Measurements from ENCODE around the gene SENP1.

DNA sequence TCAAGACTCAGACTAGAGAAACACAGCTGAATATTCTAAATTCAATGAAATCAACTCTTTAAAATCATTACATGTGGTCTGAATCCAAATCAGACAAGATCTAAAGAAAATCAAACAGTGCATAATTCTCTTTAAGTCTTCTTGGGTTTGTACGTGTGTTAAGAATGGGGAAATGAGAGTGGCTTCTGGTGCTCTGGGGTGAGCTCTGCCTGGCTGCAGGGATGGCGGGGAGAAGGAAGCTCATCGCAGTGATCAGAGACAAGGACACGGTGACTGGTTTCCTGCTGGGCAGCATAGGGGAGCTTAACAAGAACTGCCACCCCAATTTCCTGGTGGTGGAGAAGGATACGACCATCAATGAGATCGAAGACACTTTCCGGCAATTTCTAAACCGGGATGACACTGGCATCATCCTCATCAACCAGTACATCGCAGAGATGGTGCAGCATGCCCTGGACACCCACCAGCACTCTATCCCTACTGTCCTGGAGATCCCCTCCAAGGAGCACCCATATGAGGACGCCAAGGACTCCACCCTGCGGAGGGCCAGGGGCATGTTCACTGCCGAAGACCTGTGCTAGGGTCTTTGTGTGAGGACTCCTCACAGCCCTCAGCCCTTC is 20.9 kb downstream of the SENP1 start:
- TF ChIP-seq, protein P1, sequence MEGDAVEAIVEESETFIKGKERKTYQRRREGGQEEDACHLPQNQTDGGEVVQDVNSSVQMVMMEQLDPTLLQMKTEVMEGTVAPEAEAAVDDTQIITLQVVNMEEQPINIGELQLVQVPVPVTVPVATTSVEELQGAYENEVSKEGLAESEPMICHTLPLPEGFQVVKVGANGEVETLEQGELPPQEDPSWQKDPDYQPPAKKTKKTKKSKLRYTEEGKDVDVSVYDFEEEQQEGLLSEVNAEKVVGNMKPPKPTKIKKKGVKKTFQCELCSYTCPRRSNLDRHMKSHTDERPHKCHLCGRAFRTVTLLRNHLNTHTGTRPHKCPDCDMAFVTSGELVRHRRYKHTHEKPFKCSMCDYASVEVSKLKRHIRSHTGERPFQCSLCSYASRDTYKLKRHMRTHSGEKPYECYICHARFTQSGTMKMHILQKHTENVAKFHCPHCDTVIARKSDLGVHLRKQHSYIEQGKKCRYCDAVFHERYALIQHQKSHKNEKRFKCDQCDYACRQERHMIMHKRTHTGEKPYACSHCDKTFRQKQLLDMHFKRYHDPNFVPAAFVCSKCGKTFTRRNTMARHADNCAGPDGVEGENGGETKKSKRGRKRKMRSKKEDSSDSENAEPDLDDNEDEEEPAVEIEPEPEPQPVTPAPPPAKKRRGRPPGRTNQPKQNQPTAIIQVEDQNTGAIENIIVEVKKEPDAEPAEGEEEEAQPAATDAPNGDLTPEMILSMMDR (conservative IDR thresholded peaks at IDR 0.05; ENCODE audit: low read depth in 2 of 2), result no peak
- TF ChIP-seq EZH2 (IDR thresholded peaks at IDR 0.05; ENCODE audit: low read depth, unreplicated experiment) (no peak), POLR2AphosphoS5 (IDR thresholded peaks at IDR 0.05; ENCODE audit: low read depth) (no peak), ZNF114 (CRISPR knock-in tag; IDR thresholded peaks at IDR 0.05) (no peak), JUNB (IDR thresholded peaks at IDR 0.05; ENCODE audit: unreplicated experiment) (no peak), EZH2phosphoT487 (IDR thresholded peaks at IDR 0.05; ENCODE audit: unreplicated experiment) (no peak), CREB1 (CRISPR knock-in tag; IDR thresholded peaks at IDR 0.05; ENCODE audit: low read depth) (no peak)
- TF ChIP-seq, protein P2, sequence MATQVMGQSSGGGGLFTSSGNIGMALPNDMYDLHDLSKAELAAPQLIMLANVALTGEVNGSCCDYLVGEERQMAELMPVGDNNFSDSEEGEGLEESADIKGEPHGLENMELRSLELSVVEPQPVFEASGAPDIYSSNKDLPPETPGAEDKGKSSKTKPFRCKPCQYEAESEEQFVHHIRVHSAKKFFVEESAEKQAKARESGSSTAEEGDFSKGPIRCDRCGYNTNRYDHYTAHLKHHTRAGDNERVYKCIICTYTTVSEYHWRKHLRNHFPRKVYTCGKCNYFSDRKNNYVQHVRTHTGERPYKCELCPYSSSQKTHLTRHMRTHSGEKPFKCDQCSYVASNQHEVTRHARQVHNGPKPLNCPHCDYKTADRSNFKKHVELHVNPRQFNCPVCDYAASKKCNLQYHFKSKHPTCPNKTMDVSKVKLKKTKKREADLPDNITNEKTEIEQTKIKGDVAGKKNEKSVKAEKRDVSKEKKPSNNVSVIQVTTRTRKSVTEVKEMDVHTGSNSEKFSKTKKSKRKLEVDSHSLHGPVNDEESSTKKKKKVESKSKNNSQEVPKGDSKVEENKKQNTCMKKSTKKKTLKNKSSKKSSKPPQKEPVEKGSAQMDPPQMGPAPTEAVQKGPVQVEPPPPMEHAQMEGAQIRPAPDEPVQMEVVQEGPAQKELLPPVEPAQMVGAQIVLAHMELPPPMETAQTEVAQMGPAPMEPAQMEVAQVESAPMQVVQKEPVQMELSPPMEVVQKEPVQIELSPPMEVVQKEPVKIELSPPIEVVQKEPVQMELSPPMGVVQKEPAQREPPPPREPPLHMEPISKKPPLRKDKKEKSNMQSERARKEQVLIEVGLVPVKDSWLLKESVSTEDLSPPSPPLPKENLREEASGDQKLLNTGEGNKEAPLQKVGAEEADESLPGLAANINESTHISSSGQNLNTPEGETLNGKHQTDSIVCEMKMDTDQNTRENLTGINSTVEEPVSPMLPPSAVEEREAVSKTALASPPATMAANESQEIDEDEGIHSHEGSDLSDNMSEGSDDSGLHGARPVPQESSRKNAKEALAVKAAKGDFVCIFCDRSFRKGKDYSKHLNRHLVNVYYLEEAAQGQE (IDR thresholded peaks at IDR 0.05; ENCODE audit: unreplicated experiment), result no peak
